HG03575 (cell line): ENCODE data around the gene PPP2R2C.

Experiments
- ATAC-seq: cut with Tn5 transposase; IDR thresholded peaks from one replicate; pipeline ENCODE4 v1.9.1; 2021; ENCODE audit not compliant: unreplicated experiment, insufficient number of reproducible peaks, low FRiP score; ENCODE audit errors: extremely low read depth

PPP2R2C gene

GRCh38 chr4:6329478-6330383 lies 142.7 kb downstream of the PPP2R2C start:
- no peak for ATAC-seq

GRCh38 chr4:6328526-6328925 lies 143.9 kb downstream of the PPP2R2C start:
- ATAC-seq = no peak

DNA sequence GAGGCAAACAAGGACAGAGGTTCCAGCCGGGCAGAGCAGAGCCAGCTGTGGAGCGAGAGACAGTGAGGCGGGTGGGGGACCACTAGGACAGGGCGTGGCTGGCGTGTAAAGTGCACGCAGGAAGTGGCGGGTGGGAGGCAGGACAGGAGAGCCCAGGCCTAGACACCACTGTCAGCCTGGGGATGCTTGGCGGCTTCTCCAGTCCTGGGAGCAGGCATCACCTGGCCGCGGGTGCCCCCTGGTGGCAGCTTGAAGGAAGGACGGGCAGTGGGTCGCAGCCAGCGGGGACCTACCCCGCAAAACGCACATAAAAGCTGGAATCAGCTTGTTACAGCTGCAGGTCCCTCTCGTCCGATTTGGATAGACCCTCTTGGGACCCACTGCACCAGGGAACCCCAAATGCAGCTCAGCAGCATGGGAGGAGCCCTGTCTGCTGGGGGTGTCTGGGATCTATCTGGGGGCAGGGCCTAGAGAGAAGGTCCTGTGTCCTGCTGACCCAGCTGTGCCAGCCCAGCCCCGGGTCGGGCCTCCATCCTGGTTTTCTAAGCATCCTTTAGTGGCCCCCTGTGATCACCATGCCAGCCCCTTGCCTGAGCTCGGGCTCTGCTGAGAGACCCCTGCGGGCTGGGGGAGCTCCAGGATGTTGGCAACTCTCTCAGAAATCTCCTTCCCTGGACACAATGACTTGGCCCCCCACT lies 145.0 kb downstream of the PPP2R2C start:
- ATAC-seq = no peak

DNA sequence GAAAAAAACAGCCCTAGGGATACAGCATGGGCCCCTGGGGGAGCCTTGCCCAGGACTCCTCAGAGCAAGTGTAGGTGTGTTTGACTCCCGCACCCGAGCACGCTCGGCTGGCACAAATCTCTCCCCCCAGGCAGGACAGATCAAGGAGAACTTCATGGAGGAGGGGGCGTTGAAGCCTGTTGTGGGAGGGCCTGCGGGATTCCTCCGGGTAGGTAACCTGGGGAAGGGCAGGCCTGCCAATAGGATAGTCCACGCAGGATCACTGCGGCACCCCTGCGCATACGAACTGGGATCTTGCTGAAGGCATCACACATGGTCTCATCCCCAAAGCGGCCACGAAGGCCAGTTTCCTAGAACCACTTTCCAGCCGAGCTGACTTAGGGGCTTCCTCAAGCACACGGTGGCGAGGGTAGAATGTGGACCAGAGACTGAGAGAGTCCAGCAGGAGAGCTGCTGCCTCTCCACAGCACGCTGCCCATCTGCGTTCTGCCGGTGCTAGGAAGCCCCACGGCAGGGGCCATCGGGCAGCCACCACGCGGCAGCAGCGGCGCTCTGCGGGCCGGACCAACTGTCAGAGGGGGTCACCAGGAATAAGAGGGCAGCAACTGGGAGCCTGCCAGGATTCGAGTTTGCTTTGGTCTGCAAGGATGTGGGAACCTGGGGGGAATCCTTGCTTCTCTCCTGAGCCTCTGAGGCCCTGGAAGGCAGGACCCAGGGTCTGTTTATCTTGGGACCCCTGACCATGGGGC lies 145.9 kb downstream of the PPP2R2C start:
- ATAC-seq = no peak

DNA sequence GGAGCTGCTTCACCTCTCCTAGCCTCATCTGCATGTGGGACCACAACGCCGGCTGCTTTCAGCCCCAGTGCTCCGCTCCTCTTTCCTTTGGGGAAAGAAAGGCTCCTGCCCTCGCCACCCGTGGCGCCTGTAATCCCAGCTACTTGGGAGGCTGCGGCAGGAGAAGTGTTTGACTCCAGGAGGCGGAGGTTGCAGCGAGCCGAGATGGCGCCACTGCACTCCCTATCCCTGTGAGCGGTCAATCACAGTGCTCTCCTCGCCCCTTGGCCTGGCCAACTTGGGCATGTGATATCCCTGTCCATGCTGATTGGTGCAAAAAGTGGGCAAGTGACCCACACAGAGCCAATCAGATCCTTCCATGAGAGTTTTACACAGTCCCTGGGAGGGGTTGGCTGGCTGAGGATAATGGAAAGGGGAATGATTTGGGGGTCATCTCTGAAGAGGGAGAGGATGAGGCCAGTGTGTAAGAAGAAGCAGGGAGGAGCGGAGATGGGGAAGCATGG lies 146.6 kb downstream of the PPP2R2C start:
- ATAC-seq = no peak

- ATAC-seq = no peak
These were observed 147.2 kb downstream of the PPP2R2C start for GRCh38 chr4:6324999-6325787.

GRCh38 chr4:6324461-6324998 lies 147.9 kb downstream of the PPP2R2C start:
- ATAC-seq = no peak

- ATAC-seq = no peak
These were observed 149.4 kb downstream of the PPP2R2C start for GRCh38 chr4:6322761-6323566.

GRCh38 chr4:6322067-6322760 lies 150.2 kb downstream of the PPP2R2C start:
- ATAC-seq = no peak

- no peak for ATAC-seq
These were observed 151.1 kb downstream of the PPP2R2C start for GRCh38 chr4:6321361-6321760.

DNA sequence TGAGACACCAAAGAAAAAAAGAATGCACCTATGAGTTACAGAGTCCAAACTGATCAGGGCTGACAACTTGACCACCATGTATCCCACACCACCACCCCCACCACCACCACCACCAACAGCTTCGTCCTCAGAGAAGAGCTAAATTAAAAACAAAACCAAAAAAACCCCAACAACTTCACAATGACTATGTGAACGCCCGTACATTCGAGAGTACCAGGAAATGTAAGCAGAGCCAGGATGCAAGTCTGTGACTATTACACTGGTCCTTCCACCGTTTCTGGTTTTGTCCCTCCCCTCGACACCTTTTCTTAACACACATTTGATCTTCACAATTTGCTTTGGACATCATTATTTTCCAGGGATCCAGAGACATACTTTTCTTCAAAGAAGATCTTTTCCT lies 151.8 kb downstream of the PPP2R2C start:
- ATAC-seq = no peak

DNA sequence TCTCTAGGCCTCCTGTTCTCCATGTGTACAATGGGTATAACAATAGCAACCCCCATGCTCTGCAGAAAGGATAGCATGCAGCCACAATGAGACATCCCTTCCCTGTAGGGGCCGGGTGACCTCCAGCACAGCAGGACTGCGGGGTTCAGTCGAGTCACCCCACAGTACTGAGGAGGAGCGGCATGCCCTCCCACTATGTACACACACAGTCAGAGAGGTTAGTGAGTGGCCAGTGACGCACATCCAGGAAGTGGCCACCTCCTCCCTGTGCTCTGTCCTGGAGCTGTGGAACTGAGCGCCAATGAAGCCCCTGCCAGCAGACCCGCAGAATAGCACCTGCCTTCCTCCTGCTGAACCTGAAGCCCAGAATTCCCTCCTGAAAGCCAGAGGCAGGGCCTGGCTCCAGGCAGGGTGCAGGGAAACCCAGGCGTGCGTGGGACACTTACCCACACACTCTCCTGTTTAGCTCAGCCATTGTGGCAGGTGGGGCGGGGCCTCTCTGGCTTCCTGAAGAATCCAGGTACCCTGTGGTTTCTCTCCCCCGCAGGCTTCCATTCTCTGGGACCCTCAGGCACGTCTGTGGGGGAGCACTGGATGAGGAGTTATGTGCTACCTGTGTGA lies 152.8 kb downstream of the PPP2R2C start:
- ATAC-seq = no peak

DNA sequence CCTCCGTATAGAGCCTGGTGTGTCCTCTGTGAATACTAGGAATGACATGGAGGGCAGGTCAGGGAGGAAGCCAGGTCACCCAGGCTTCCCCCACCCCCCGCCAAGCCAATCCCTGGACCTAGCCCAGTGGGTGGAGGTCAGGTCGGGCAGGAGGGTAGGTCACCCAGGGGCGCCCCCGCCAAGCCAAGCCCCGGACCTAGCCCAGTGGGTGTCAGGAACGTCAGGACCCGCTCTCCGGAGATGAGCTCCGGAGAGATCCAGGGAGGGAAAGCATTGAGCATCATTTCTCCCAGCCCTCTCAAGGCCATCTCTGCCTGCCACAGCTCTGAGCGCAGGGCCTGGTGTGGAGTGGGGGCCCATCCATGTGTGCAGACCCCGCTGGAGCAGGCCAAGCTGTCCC lies 154.2 kb downstream of the PPP2R2C start:
- ATAC-seq = no peak

DNA sequence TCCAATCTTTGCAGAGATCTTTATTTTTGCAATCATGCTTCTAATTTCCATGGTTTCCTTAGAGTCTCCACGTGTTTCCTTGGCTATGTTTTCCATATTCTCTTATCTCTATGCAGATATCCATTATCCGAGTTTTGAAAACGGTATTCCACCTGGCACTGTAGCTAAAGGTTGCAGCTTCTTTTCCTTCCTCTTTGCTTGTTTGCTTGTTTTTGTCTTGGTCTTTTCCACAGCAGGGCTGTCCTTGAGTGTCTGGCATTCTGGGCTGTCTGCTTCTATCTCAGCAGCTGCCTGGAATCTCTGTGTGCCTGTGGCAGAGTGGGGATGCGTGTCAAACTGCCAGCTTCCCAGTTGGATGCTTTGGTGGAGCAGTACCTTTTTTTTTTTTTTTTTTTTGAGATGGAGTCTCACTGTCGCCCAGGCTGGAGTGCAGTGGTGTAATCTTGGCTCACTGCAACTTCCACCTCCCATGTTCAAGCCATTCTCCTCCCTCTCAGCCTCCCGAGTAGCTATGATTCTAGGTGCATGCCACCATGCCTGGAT lies 155.9 kb downstream of the PPP2R2C start:
- no peak for ATAC-seq

GRCh38 chr4:6313216-6313615 lies 159.2 kb downstream of the PPP2R2C start:
- ATAC-seq = no peak

DNA sequence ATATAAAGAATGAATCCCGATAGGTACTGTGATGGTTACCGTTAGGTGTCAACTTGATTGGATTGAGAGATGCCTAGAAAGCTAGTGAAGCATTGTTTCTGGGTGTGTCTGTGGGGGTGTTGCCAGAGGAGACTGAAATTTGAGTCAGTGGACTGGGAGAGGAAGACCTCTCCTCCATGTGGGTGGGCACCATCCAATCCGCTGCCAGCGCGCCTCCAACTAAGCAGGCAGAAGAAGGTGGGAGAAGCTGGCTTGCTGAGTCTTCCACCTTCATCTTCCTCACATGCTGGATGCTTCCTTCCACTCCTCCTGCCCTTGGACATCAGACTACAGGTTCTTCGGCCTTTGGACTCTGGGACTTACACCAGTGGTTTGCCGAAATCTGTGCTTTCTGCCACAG lies 162.6 kb downstream of the PPP2R2C start:
- ATAC-seq = no peak
